LoVo (cell line): ENCODE measurements around the gene PARVA.

Source experiments
- DNase-seq: peaks from one replicate; pipeline ENCODE4 v3.0.0-alpha.2; 2016; ENCODE audit warnings: low spot score

PARVA gene

GRCh38 chr11:12403997-12404350 is 26.6 kb downstream of the PARVA start:
- no peak for DNase-seq

GRCh38 chr11:12404436-12404835 is 27.1 kb downstream of the PARVA start:
- no peak for DNase-seq

- no peak for DNase-seq
Measured at GRCh38 chr11:12408156-12408770, 30.9 kb downstream of the PARVA start.

GRCh38 chr11:12409621-12410005 is 32.2 kb downstream of the PARVA start:
- no peak for DNase-seq

- no peak for DNase-seq
Measured at GRCh38 chr11:12410006-12410728, 32.8 kb downstream of the PARVA start.

GRCh38 chr11:12411393-12411792 is 34.0 kb downstream of the PARVA start:
- DNase-seq = no peak

- peak; percentile 50 for DNase-seq
Measured at GRCh38 chr11:12411806-12412727, 34.7 kb downstream of the PARVA start.

GRCh38 chr11:12413141-12414052 is 36.0 kb downstream of the PARVA start:
- DNase-seq = no peak

- no peak for DNase-seq
Measured at GRCh38 chr11:12414611-12415010, 37.2 kb downstream of the PARVA start.

- DNase-seq = no peak
Measured at GRCh38 chr11:12415342-12415966, 38.1 kb downstream of the PARVA start.

GRCh38 chr11:12416552-12416951 is 39.2 kb downstream of the PARVA start:
- DNase-seq = no peak

GRCh38 chr11:12417691-12418611 is 40.6 kb downstream of the PARVA start:
- DNase-seq = no peak

- DNase-seq = no peak
Measured at GRCh38 chr11:12420040-12420439, 42.7 kb downstream of the PARVA start.

- no peak for DNase-seq
Measured at GRCh38 chr11:12420706-12421105, 43.3 kb downstream of the PARVA start.

GRCh38 chr11:12421386-12421785 is 44.0 kb downstream of the PARVA start:
- DNase-seq = no peak

- no peak for DNase-seq
Measured at GRCh38 chr11:12426176-12426575, 48.8 kb downstream of the PARVA start.

GRCh38 chr11:12429155-12429554 is 51.8 kb downstream of the PARVA start:
- no peak for DNase-seq

GRCh38 chr11:12430351-12430750 is 53.0 kb downstream of the PARVA start:
- DNase-seq = no peak

GRCh38 chr11:12430954-12431595 is 53.7 kb downstream of the PARVA start:
- DNase-seq = peak; percentile 22

GRCh38 chr11:12432507-12432906 is 55.1 kb downstream of the PARVA start:
- DNase-seq = no peak
